Glutamatergic neuron (in vitro differentiated cells): ENCODE measurements around the gene OVOL2. TPM values are rescaled to one million over a fixed set of nuclear protein-coding genes. Genes with fewer than 3 reads are reported as not detected.

ENCODE experiments used
- DNase-seq: peaks from one replicate; pipeline ENCODE4 v3.0.0; 2022
- H3K27ac Mint-ChIP-seq: one replicate; pipeline ENCODE4 v1.8.0; 2020; ENCODE audit warnings: mild to moderate bottlenecking, mixed read lengths, inconsistent platforms; ENCODE audit not compliant: unreplicated experiment
- H3K27me3 Mint-ChIP-seq: one replicate; pipeline ENCODE4 v1.8.0; 2020; ENCODE audit warnings: mild to moderate bottlenecking, moderate library complexity, mixed read lengths, inconsistent platforms; ENCODE audit not compliant: unreplicated experiment
- H3K36me3 Mint-ChIP-seq: one replicate; pipeline ENCODE4 v1.8.0; 2020; ENCODE audit warnings: mild to moderate bottlenecking, mixed read lengths, inconsistent platforms; ENCODE audit not compliant: unreplicated experiment
- H3K4me1 Mint-ChIP-seq: one replicate; pipeline ENCODE4 v1.8.0; 2020; ENCODE audit warnings: mild to moderate bottlenecking, low read depth, mixed read lengths, inconsistent platforms; ENCODE audit not compliant: unreplicated experiment
- H3K4me3 Mint-ChIP-seq: one replicate; pipeline ENCODE4 v1.8.0; 2020; ENCODE audit warnings: mild to moderate bottlenecking, mixed read lengths, inconsistent platforms; ENCODE audit not compliant: unreplicated experiment
- H3K9me3 Mint-ChIP-seq: one replicate; pipeline ENCODE4 v1.8.0; 2020; ENCODE audit warnings: mild to moderate bottlenecking, moderate library complexity, mixed read lengths, inconsistent platforms; ENCODE audit not compliant: unreplicated experiment
- CTCF ChIP-seq: fragments of 200-600 bp; sonication (generic); IDR thresholded peaks from one replicate; pipeline ENCODE4 v1.5.0; 2021; ENCODE audit not compliant: partially characterized antibody, unreplicated experiment
- total RNA-seq: library from RNA; stranded (reverse); fragmentation: NEBNext Ultra II Directional; extraction: Animal tissue kit (Norgen Biotek cat#: 25700); gene quantifications from one replicate; pipeline ENCODE4 v1.2.1, GENCODE V29; 2021; ENCODE audit not compliant: unreplicated experiment

The OVOL2 gene
- total RNA-seq, 1 donor from 2014 or later = not detected

- Mint-ChIP-seq H3K27ac (no peak overlapping the region), H3K4me1 (no peaks in the 10 kb centered on the region), H3K27me3 (peaks cover 1% of the 10 kb centered on the region), H3K9me3 (peaks cover 2% of the 10 kb centered on the region), H3K4me3 (no peak overlapping the region), H3K36me3 (no peaks in the 10 kb centered on the region)
- no peak for TF ChIP-seq CTCF
- DNase-seq = no peak
Observed at GRCh38 chr20:18024606-18025127, 33.0 kb downstream of the OVOL2 start.

- no peak for TF ChIP-seq CTCF
- Mint-ChIP-seq H3K36me3 (no peaks in the 10 kb centered on the region), H3K9me3 (peaks cover 2% of the 10 kb centered on the region), H3K4me3 (no peak overlapping the region), H3K27me3 (peaks cover 4% of the 10 kb centered on the region), H3K27ac (no peak overlapping the region), H3K4me1 (no peaks in the 10 kb centered on the region)
- no peak for DNase-seq
Observed at GRCh38 chr20:18020931-18021330, 36.8 kb downstream of the OVOL2 start.

GRCh38 chr20:18019068-18019467, 38.6 kb downstream of the OVOL2 start:
- peaks cover 4% of the 10 kb centered on the region for H3K27me3 Mint-ChIP-seq
- peaks cover 2% of the 10 kb centered on the region for H3K9me3 Mint-ChIP-seq
- H3K27ac Mint-ChIP-seq = no peak overlapping the region
- DNase-seq = no peak
- H3K36me3 Mint-ChIP-seq = no peaks in the 10 kb centered on the region
- no peaks in the 10 kb centered on the region for H3K4me1 Mint-ChIP-seq
- no peak overlapping the region for H3K4me3 Mint-ChIP-seq
- TF ChIP-seq CTCF = peak; percentile 30

- Mint-ChIP-seq H3K4me1 (no peaks in the 10 kb centered on the region), H3K9me3 (no peaks in the 10 kb centered on the region), H3K4me3 (no peak overlapping the region), H3K27ac (no peak overlapping the region), H3K36me3 (no peaks in the 10 kb centered on the region), H3K27me3 (peaks cover 4% of the 10 kb centered on the region)
- DNase-seq = no peak
- TF ChIP-seq CTCF = no peak
Observed at GRCh38 chr20:18018100-18018499, 39.6 kb downstream of the OVOL2 start.

GRCh38 chr20:18016772-18017171, 40.9 kb downstream of the OVOL2 start:
- no peak overlapping the region for H3K27ac Mint-ChIP-seq
- DNase-seq = no peak
- H3K9me3 Mint-ChIP-seq = no peaks in the 10 kb centered on the region
- H3K27me3 Mint-ChIP-seq = peaks cover 7% of the 10 kb centered on the region
- TF ChIP-seq CTCF = no peak
- peaks cover 3% of the 10 kb centered on the region for H3K36me3 Mint-ChIP-seq
- no peaks in the 10 kb centered on the region for H3K4me1 Mint-ChIP-seq
- no peak overlapping the region for H3K4me3 Mint-ChIP-seq
